HCT116 (cell line): ENCODE results near the gene PRPS1. TPM values are rescaled to one million over a fixed set of nuclear protein-coding genes. Genes with fewer than 3 reads are reported as not detected.

Source experiments
- ATAC-seq: fragments of 200-7000 bp; cut with Tn5 transposase; 2 replicates; pipeline ENCODE4 v1.9.1; 2020; ENCODE audit warnings: mild to moderate bottlenecking, moderate library complexity
- BruUV-seq: library from RNA; stranded (reverse); fragments of 400-500 nt; replicated peaks from 2 replicates; lab custom pipeline; 2021; lab: Mats Ljungman, UMichigan
- CTCF ChIA-PET: fragments of 300-600 bp; sonication (Branson Sonifier 250); formaldehyde crosslinking; loops from one replicate; lab custom pipeline; 2021; ENCODE audit warnings: antibody characterized with exemption; lab: Charles Lee
- POLR2A ChIA-PET: fragments of 300-600, 350-600 bp; sonication (Branson Sonifier 250); formaldehyde crosslinking; loops from one replicate; lab custom pipeline; 2021; ENCODE audit warnings: antibody characterized with exemption; lab: Charles Lee
- RAD21 ChIA-PET, 2 experiments: fragments of 300-600 bp; sonication (Branson Sonifier 250); formaldehyde crosslinking; loops; one replicate each; lab custom pipeline; 2023; ENCODE audit warnings: low total read pairs in 2 of 2; ENCODE audit not compliant: uncharacterized antibody in 2 of 2, unreplicated experiment in 2 of 2, low non-redundant PET in 1 of 2; lab: Charles Lee
- DNase-seq: peaks from one replicate; pipeline ENCODE4 v3.0.0-alpha.2; 2010; ENCODE audit warnings: low read depth, low spot score
- H2AFZ ChIP-seq: fragments of 200-600 bp; shearing (Covaris generic), sonication (generic); 2 replicates; pipeline ENCODE4 v1.6.1; 2017; ENCODE audit warnings: low read depth, mixed run types, mixed read lengths, antibody characterized with exemption, low read length; ENCODE audit not compliant: poor library complexity, severe bottlenecking
- H3K27ac ChIP-seq: 2 replicates; pipeline ENCODE4 v1.5.1; 2012; ENCODE audit warnings: low read depth, low read length
- H3K27me3 ChIP-seq: fragments of 200-600 bp; sonication (generic); 2 replicates; pipeline ENCODE4 v1.6.1; 2016; ENCODE audit warnings: mixed run types, low read length, mixed read lengths; ENCODE audit not compliant: insufficient read depth
- H3K36me3 ChIP-seq, 2 experiments: fragments of 200-500 bp in 1 of 2; fragments of 200-600 bp in 1 of 2; sonication (Bioruptor generic) in 1 of 2; sonication (generic) in 1 of 2; 2 replicates each; pipeline versions ENCODE4 v1.5.1 to v1.6.1; 2014 to 2016; ENCODE audit warnings: low read length in 2 of 2, inconsistent platforms in 1 of 2, mixed read lengths in 1 of 2, mixed run types in 1 of 2; ENCODE audit not compliant: insufficient read depth in 2 of 2, control insufficient read depth in 1 of 2
- H3K4me1 ChIP-seq, 2 experiments: fragments of 200-600 bp in 1 of 2; sonication (generic) in 1 of 2; 2 replicates each; pipeline versions ENCODE4 v1.5.1 to v1.6.1; 2012 to 2017; ENCODE audit warnings: low read length in 2 of 2, inconsistent platforms in 1 of 2, mild to moderate bottlenecking in 1 of 2, mixed read lengths in 1 of 2, mixed run types in 1 of 2, moderate library complexity in 1 of 2; ENCODE audit not compliant: insufficient read depth in 2 of 2, control insufficient read depth in 1 of 2
- H3K4me2 ChIP-seq: fragments of 200-600 bp; sonication (generic); 2 replicates; pipeline ENCODE4 v1.6.1; 2017; ENCODE audit warnings: mixed run types, low read length, mixed read lengths
- H3K4me3 ChIP-seq, 2 experiments: fragments of 200-600 bp in 1 of 2; sonication (generic) in 1 of 2; replicated peaks in 1 of 2; 2 replicates each; pipeline ENCODE4 v1.5.1; 2011 to 2016; ENCODE audit warnings: low read length in 2 of 2, control low read depth in 1 of 2, low read depth in 1 of 2, mild to moderate bottlenecking in 1 of 2, mixed read lengths in 1 of 2, mixed run types in 1 of 2
- H3K79me2 ChIP-seq: fragments of 200-600 bp; sonication (generic); 2 replicates; pipeline ENCODE4 v1.6.1; 2017; ENCODE audit warnings: mild to moderate bottlenecking, mixed run types, low read length, moderate library complexity, mixed read lengths; ENCODE audit not compliant: insufficient read depth
- H3K9ac ChIP-seq: fragments of 200-600 bp; sonication (generic); 2 replicates; pipeline ENCODE4 v1.6.1; 2016; ENCODE audit warnings: low read length, mixed read lengths
- H3K9me2 ChIP-seq: fragments of 200-600 bp; sonication (generic), shearing (Covaris generic); 2 replicates; pipeline ENCODE4 v1.6.1; 2017; ENCODE audit warnings: mixed run types, mild to moderate bottlenecking, moderate library complexity; ENCODE audit not compliant: insufficient read depth
- H3K9me3 ChIP-seq, 2 experiments: fragments of 200-500 bp in 1 of 2; fragments of 200-600 bp in 1 of 2; sonication (Bioruptor generic) in 1 of 2; sonication (generic) in 1 of 2; 2 replicates each; pipeline ENCODE4 v1.6.1; 2014 to 2017; ENCODE audit warnings: low read length in 2 of 2, mixed read lengths in 2 of 2, inconsistent platforms in 1 of 2, low read depth in 1 of 2, mild to moderate bottlenecking in 1 of 2, mixed run types in 1 of 2, moderate library complexity in 1 of 2; ENCODE audit not compliant: control insufficient read depth in 1 of 2, insufficient read depth in 1 of 2
- H4K20me1 ChIP-seq: fragments of 200-600 bp; sonication (generic), shearing (Covaris generic); 2 replicates; pipeline ENCODE4 v1.6.1; 2017; ENCODE audit warnings: mixed run types, mild to moderate bottlenecking, moderate library complexity; ENCODE audit not compliant: insufficient read depth
- CBX3 ChIP-seq: IDR thresholded peaks from 2 replicates; pipeline ENCODE4 v1.6.1; 2012; ENCODE audit warnings: low read depth
- CEBPB ChIP-seq: IDR thresholded peaks from 2 replicates; pipeline ENCODE4 v1.6.1; 2012; ENCODE audit warnings: low read depth
- CTCF ChIP-seq, 3 experiments: fragments of 200-600 bp in 1 of 3; sonication (generic) in 1 of 3; IDR thresholded peaks in 2 of 3; conservative IDR thresholded peaks in 1 of 3; 2 replicates each; pipeline ENCODE4 v1.5.1; 2012 to 2017; ENCODE audit warnings: low read depth in 2 of 3, low read length in 2 of 3, antibody characterized with exemption in 1 of 3, borderline replicate concordance in 1 of 3, control low read depth in 1 of 3, mild to moderate bottlenecking in 1 of 3, mixed read lengths in 1 of 3, mixed run types in 1 of 3, moderate library complexity in 1 of 3; ENCODE audit not compliant: insufficient read depth in 1 of 3
- EGR1 ChIP-seq: IDR thresholded peaks from 2 replicates; pipeline ENCODE4 v1.6.1; 2012; ENCODE audit warnings: low read depth
- FOSL1 ChIP-seq: IDR thresholded peaks from 2 replicates; pipeline ENCODE4 v1.6.1; 2012; ENCODE audit warnings: low read depth
- JUND ChIP-seq: IDR thresholded peaks from 2 replicates; pipeline ENCODE4 v1.6.1; 2012
- MAX ChIP-seq: IDR thresholded peaks from 2 replicates; pipeline ENCODE4 v1.6.1; 2012
- POLR2AphosphoS5 ChIP-seq: IDR thresholded peaks from 2 replicates; pipeline ENCODE4 v1.6.1; 2011; ENCODE audit warnings: mild to moderate bottlenecking, low read depth, low read length, moderate library complexity
- RAD21 ChIP-seq: IDR thresholded peaks from 2 replicates; pipeline ENCODE4 v1.6.1; 2012; ENCODE audit warnings: low read depth, mild to moderate bottlenecking
- REST ChIP-seq: IDR thresholded peaks from 2 replicates; pipeline ENCODE4 v1.6.1; 2012; ENCODE audit warnings: low read depth
- SIN3A ChIP-seq: IDR thresholded peaks from 2 replicates; pipeline ENCODE4 v1.6.1; 2012; ENCODE audit warnings: low read depth
- SP1 ChIP-seq: IDR thresholded peaks from 2 replicates; pipeline ENCODE4 v1.6.1; 2012; ENCODE audit warnings: low read depth
- TCF7L2 ChIP-seq: IDR thresholded peaks from 2 replicates; pipeline ENCODE4 v1.7.0; 2011; ENCODE audit warnings: borderline replicate concordance, inconsistent platforms; ENCODE audit not compliant: insufficient read depth, insufficient read length; ENCODE audit errors: extremely low read depth
- ZFX ChIP-seq: fragments of 450-650 bp; IDR thresholded peaks from 2 replicates; pipeline ENCODE4 v1.6.1; 2017
- ZNF274 ChIP-seq: fragments of 200-500 bp; sonication (Bioruptor generic); IDR thresholded peaks from 2 replicates; pipeline ENCODE4 v1.6.1; 2014; ENCODE audit warnings: mild to moderate bottlenecking, low read depth, low read length, inconsistent platforms
- intact Hi-C: fragments of 100-400 bp; cut with micrococcal nuclease; formaldehyde crosslinking; loops from 2 replicates; pipeline ENCODE4 v1.10.0; 2022
- total RNA-seq: library from RNA; stranded (reverse); gene quantifications from one replicate; pipeline ENCODE4 v1.2.1, GENCODE V29; 2021; ENCODE audit not compliant: unreplicated experiment

PRPS1 gene
- total RNA-seq, 1 experiment from 2014 or later, result 62.6 TPM

- ATAC-seq, result no peak
These were observed 62.7 kb downstream of the PRPS1 start for GRCh38 chrX:107691024-107691448.

More at GRCh38 chrX:107691024-107691448, 62.7 kb downstream of the PRPS1 start:
- no peaks in the 10 kb centered on the region for H3K27me3 ChIP-seq
- CTCF ChIA-PET, result no interaction called here
- no peak overlapping the region for H2AFZ ChIP-seq
- TF ChIP-seq CTCF (IDR thresholded peaks at IDR 0.05 in 2 of 3, conservative IDR thresholded peaks at IDR 0.05 in 1 of 3; ENCODE audit: borderline replicate concordance in 1 of 3, insufficient read depth in 1 of 3, low read depth in 2 of 3, low read length in 2 of 3) (no peak), CEBPB (no peak), ZNF274 (no peak), CBX3 (no peak), RAD21 (no peak), ZFX (no peak), TCF7L2 (no peak), JUND (no peak), FOSL1 (no peak), REST (no peak), MAX (no peak), EGR1 (no peak), SP1 (no peak), POLR2AphosphoS5 (no peak), SIN3A (no peak)
- no peak overlapping the region for H3K4me3 ChIP-seq
- no TSS peak for BruUV-seq
- DNase-seq, result no peak
- no peak overlapping the region for H3K9ac ChIP-seq
- H3K36me3 ChIP-seq, result no peaks in the 10 kb centered on the region
- RAD21 ChIA-PET, result no interaction called here
- POLR2A ChIA-PET, result no interaction called here
- no peak overlapping the region for H3K4me2 ChIP-seq
- no peaks in the 10 kb centered on the region for H4K20me1 ChIP-seq
- H3K9me2 ChIP-seq, result no peaks in the 10 kb centered on the region
- H3K9me3 ChIP-seq, result no peaks in the 10 kb centered on the region
- intact Hi-C loops, result no loop called here
- no peaks in the 10 kb centered on the region for H3K79me2 ChIP-seq
- no peak overlapping the region for H3K27ac ChIP-seq
- peaks cover 3 to 5% of the 10 kb centered on the region in 2 experiments; a peak in 2 of 4 replicates for H3K4me1 ChIP-seq
